ENCODE results near the gene RUNDC1. TPM values are rescaled to one million over a fixed set of nuclear protein-coding genes. Genes with fewer than 3 reads are reported as not detected.

Gene RUNDC1
- total RNA-seq, result 10.1 and 10.5 TPM in 2 replicates

GRCh38 chr17:42980274-42980765, at the start of gene RUNDC1:
Gene RUNDC1 (plus strand): TSS chr17:42980565. CDS start chr17:42980577, 12 bp downstream.

GRCh38 chr17:42964161-42964932, 16.0 kb upstream of the RUNDC1 start, which contains the start of gene AARSD1:
Gene AARSD1 (minus strand): TSS chr17:42964454. CDS start chr17:42964440, 14 bp downstream.

GRCh38 chr17:42979511-42980273, 673 bp upstream of the RUNDC1 start, which contains the start of gene PTGES3L:
Gene PTGES3L (minus strand): TSS chr17:42980080. CDS start chr17:42980053, 27 bp downstream.

GRCh38 chr17:42997984-42998938, 17.9 kb downstream of the RUNDC1 start, which contains the start of gene RPL27:
Gene RPL27 (plus strand): TSS chr17:42998419. CDS start chr17:42998751, 332 bp downstream.

GRCh38 chr17:43006639-43007551, 26.5 kb downstream of the RUNDC1 start, which contains the start of gene IFI35:
Gene IFI35 (plus strand): TSS chr17:43006784. CDS start chr17:43006948, 164 bp downstream.

GRCh38 chr17:43021741-43022512, 41.6 kb downstream of the RUNDC1 start, which contains the start of gene VAT1:
Gene VAT1 (minus strand): TSS chr17:43022385. CDS start chr17:43022322, 63 bp downstream.

GRCh38 chr17:43024407-43025289, 44.3 kb downstream of the RUNDC1 start, which contains the start of gene RND2:
Gene RND2 (plus strand): TSS chr17:43025231. CDS start chr17:43025348, 117 bp downstream.

Other genes with a start within 250 kb of the RUNDC1 start
- 12.4 and 13.8 TPM in 2 replicates for gene EZH1, start 235.5 kb upstream of the RUNDC1 start, total RNA-seq
- gene RAMP2, start 219.3 kb upstream of the RUNDC1 start, total RNA-seq, result 15.6 and 21.5 TPM in 2 replicates
- gene VPS25, start 207.1 kb upstream of the RUNDC1 start, total RNA-seq, result 42.3 and 46.2 TPM in 2 replicates
- gene WNK4, start 200.0 kb upstream of the RUNDC1 start, total RNA-seq, result 0.54 and 1.5 TPM in 2 replicates
- 63.1 and 74.3 TPM in 2 replicates for gene COA3, start 181.9 kb upstream of the RUNDC1 start, total RNA-seq
- not detected in 2 replicates for gene CNTD1, start 181.7 kb upstream of the RUNDC1 start, total RNA-seq
- 143 and 162 TPM in 2 replicates for gene BECN1, start 156.3 kb upstream of the RUNDC1 start, total RNA-seq
- 48.9 and 65.9 TPM in 2 replicates for gene PSME3, start 147.2 kb upstream of the RUNDC1 start, total RNA-seq
- gene AOC2, start 136.0 kb upstream of the RUNDC1 start, total RNA-seq, result 0.22 and 0.43 TPM in 2 replicates
- 0.33 and 0.43 TPM in 2 replicates for gene AOC3, start 129.4 kb upstream of the RUNDC1 start, total RNA-seq
- not detected in 2 replicates for gene G6PC1, start 79.8 kb upstream of the RUNDC1 start, total RNA-seq
- gene AARSD1, start 16.1 kb upstream of the RUNDC1 start, total RNA-seq, result 12.9 and 14.1 TPM in 2 replicates
- gene PTGES3L, start 485 bp upstream of the RUNDC1 start, total RNA-seq, result 0.09 and 0.11 TPM in 2 replicates
- 986 and 1,404 TPM in 2 replicates for gene RPL27, start 17.9 kb downstream of the RUNDC1 start, total RNA-seq
- 7.8 and 10.7 TPM in 2 replicates for gene IFI35, start 26.2 kb downstream of the RUNDC1 start, total RNA-seq
- gene VAT1, start 41.8 kb downstream of the RUNDC1 start, total RNA-seq, result 128 and 141 TPM in 2 replicates
- gene RND2, start 44.7 kb downstream of the RUNDC1 start, total RNA-seq, result 0.09 and 0.11 TPM in 2 replicates
- 3.9 and 5.8 TPM in 2 replicates for gene BRCA1, start 144.8 kb downstream of the RUNDC1 start, total RNA-seq
- 85.5 and 120 TPM in 2 replicates for gene NBR1, start 190.6 kb downstream of the RUNDC1 start, total RNA-seq
- gene TMEM106A, start 231.3 kb downstream of the RUNDC1 start, total RNA-seq, result 0.86 and 1.4 TPM in 2 replicates
- not detected in 2 replicates for gene CCDC200, start 248.1 kb downstream of the RUNDC1 start, total RNA-seq

Measured in dermis lymphatic vessel endothelial cell (primary cell).